ENCODE data around the gene GPR141. TPM values are rescaled to one million over a fixed set of nuclear protein-coding genes. Genes with fewer than 3 reads are reported as not detected.

The GPR141 gene
- polyA plus RNA-seq, 1 of the 3 experiments (the other 2 are of a cell fraction), result not detected

DNA sequence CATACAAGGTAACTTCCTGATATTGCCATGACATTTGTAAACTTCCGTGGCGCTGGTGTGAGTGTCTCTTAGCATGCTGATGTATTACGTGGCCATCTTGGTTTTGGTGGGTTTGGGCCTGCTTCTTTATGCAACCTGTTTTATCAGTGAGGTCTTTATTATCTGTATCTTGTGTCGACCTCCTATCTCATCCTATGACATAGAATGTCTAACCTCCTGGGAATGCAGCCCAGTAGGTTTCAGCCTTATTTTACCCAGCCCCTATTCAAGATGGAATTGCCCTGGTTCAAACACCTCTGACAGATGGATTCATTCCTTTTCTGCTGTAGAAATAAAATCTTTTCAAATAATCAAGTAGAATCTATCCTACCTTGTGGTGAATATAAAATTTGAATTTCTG is 23.0 kb upstream of the GPR141 start:
- no peaks in the 10 kb centered on the region for H3K9me3 ChIP-seq
- POLR2A ChIA-PET, result no interaction called here
- no peak overlapping the region for H3K9ac ChIP-seq
- H3K9me2 ChIP-seq, result no peaks in the 10 kb centered on the region
- no peak for TF ChIP-seq YY1 (IDR thresholded peaks at IDR 0.05; ENCODE audit: low read depth)
- H3K36me3 ChIP-seq (replicated peaks in 1 of 2; ENCODE audit: control insufficient read depth in 1 of 2, insufficient read depth in 2 of 2, low read length in 1 of 2), result no peaks in the 10 kb centered on the region
- no peak overlapping the region for H3K4me2 ChIP-seq
- 30% methylated on average over 4 of the region's 4 CpGs for WGBS (ENCODE audit: low lambda C conversion rate)
- no peaks in the 10 kb centered on the region for H3K27me3 ChIP-seq (ENCODE audit: insufficient read depth)
- H2AFZ ChIP-seq (ENCODE audit: low read depth), result no peak overlapping the region
- H3K27ac ChIP-seq (ENCODE audit: low read depth in 2 of 2, low read length in 1 of 2), result no peak overlapping the region
- no peaks in the 10 kb centered on the region for H4K20me1 ChIP-seq (ENCODE audit: insufficient read depth)
- H3K4me3 ChIP-seq (ENCODE audit: low read depth in 2 of 2, low read length in 1 of 2), result no peak overlapping the region
- no peaks in the 10 kb centered on the region for H3K79me2 ChIP-seq (ENCODE audit: insufficient read depth)
- no peaks in the 10 kb centered on the region for H3F3A ChIP-seq (replicated peaks; ENCODE audit: insufficient read depth)
- DNase-seq, result no peak
- CTCF ChIA-PET, result no interaction called here
- no peaks in the 10 kb centered on the region for H3K4me1 ChIP-seq (ENCODE audit: control insufficient read depth in 1 of 2, insufficient read depth in 2 of 2, low read depth in 1 of 2, low read length in 1 of 2)

- Histone ChIP-seq H3K4me2 (no peak overlapping the region), H3K27me3 (ENCODE audit: insufficient read depth) (no peaks in the 10 kb centered on the region), H3K79me2 (ENCODE audit: insufficient read depth) (no peaks in the 10 kb centered on the region), H3K9me2 (no peaks in the 10 kb centered on the region), H3K27ac (ENCODE audit: low read depth in 2 of 2, low read length in 1 of 2) (no peak overlapping the region), H3K9me3 (no peaks in the 10 kb centered on the region; the same call in 1 of the 2 replicates), H4K20me1 (ENCODE audit: insufficient read depth) (no peaks in the 10 kb centered on the region), H2AFZ (ENCODE audit: low read depth) (no peak overlapping the region), H3K36me3 (replicated peaks in 1 of 2; ENCODE audit: control insufficient read depth in 1 of 2, insufficient read depth in 2 of 2, low read length in 1 of 2) (no peaks in the 10 kb centered on the region), H3K4me1 (ENCODE audit: control insufficient read depth in 1 of 2, insufficient read depth in 2 of 2, low read depth in 1 of 2, low read length in 1 of 2) (no peaks in the 10 kb centered on the region), H3K9ac (no peak overlapping the region), H3F3A (replicated peaks; ENCODE audit: insufficient read depth) (no peaks in the 10 kb centered on the region), H3K4me3 (ENCODE audit: low read depth in 2 of 2, low read length in 1 of 2) (no peak overlapping the region)
- CTCF ChIA-PET, result no interaction called here
- no peak for DNase-seq
- TF ChIP-seq RAD21 (IDR thresholded peaks at IDR 0.05; ENCODE audit: low read length), result no peak
- no peak for TF ChIP-seq ELF1 (IDR thresholded peaks at IDR 0.05)
- TF ChIP-seq, protein P1, sequence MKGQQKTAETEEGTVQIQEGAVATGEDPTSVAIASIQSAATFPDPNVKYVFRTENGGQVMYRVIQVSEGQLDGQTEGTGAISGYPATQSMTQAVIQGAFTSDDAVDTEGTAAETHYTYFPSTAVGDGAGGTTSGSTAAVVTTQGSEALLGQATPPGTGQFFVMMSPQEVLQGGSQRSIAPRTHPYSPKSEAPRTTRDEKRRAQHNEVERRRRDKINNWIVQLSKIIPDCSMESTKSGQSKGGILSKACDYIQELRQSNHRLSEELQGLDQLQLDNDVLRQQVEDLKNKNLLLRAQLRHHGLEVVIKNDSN (IDR thresholded peaks at IDR 0.05; ENCODE audit: borderline replicate concordance, low read depth), result no peak
- no peak for TF ChIP-seq TEAD4 (IDR thresholded peaks at IDR 0.05; ENCODE audit: borderline replicate concordance, insufficient read depth)
- no peak for TF ChIP-seq GATA2 (CRISPR knock-in tag; IDR thresholded peaks at IDR 0.05)
- no peak for TF ChIP-seq TCF12 (IDR thresholded peaks at IDR 0.05)
- TF ChIP-seq GABPA (IDR thresholded peaks at IDR 0.05; ENCODE audit: low read depth), result no peak
- TF ChIP-seq SIN3A (IDR thresholded peaks at IDR 0.05; ENCODE audit: borderline replicate concordance, low read depth, low read length), result no peak
- TF ChIP-seq, protein P2, sequence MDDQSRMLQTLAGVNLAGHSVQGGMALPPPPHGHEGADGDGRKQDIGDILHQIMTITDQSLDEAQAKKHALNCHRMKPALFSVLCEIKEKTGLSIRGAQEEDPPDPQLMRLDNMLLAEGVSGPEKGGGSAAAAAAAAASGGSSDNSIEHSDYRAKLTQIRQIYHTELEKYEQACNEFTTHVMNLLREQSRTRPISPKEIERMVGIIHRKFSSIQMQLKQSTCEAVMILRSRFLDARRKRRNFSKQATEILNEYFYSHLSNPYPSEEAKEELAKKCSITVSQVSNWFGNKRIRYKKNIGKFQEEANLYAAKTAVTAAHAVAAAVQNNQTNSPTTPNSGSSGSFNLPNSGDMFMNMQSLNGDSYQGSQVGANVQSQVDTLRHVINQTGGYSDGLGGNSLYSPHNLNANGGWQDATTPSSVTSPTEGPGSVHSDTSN (IDR thresholded peaks at IDR 0.05), result no peak
- TF ChIP-seq RFX5 (IDR thresholded peaks at IDR 0.05; ENCODE audit: low read length), result no peak
- POLR2A ChIA-PET, result no interaction called here
- WGBS (ENCODE audit: low lambda C conversion rate), result 34% methylated on average over 4 of the region's 4 CpGs
Measured at GRCh38 chr7:37663693-37664092, 19.9 kb upstream of the GPR141 start.

GRCh38 chr7:37665352-37666022 is 18.1 kb upstream of the GPR141 start:
- no peak overlapping the region for H3K9ac ChIP-seq
- no peaks in the 10 kb centered on the region for H3K4me1 ChIP-seq (ENCODE audit: control insufficient read depth in 1 of 2, insufficient read depth in 2 of 2, low read depth in 1 of 2, low read length in 1 of 2)
- no peaks in the 10 kb centered on the region for H3F3A ChIP-seq (replicated peaks; ENCODE audit: insufficient read depth)
- POLR2A ChIA-PET, result no interaction called here
- no peak for DNase-seq
- H3K27me3 ChIP-seq (ENCODE audit: insufficient read depth), result no peaks in the 10 kb centered on the region
- no peaks in the 10 kb centered on the region for H4K20me1 ChIP-seq (ENCODE audit: insufficient read depth)
- H3K79me2 ChIP-seq (ENCODE audit: insufficient read depth), result no peaks in the 10 kb centered on the region
- H3K4me3 ChIP-seq (ENCODE audit: low read depth in 2 of 2, low read length in 1 of 2), result no peak overlapping the region
- no peak overlapping the region for H3K27ac ChIP-seq (ENCODE audit: low read depth in 2 of 2, low read length in 1 of 2)
- CTCF ChIA-PET, result no interaction called here
- no peak overlapping the region for H2AFZ ChIP-seq (ENCODE audit: low read depth)
- no peak overlapping the region for H3K4me2 ChIP-seq
- WGBS (ENCODE audit: low lambda C conversion rate), result 27% methylated on average over 6 of the region's 6 CpGs
- no peaks in the 10 kb centered on the region for H3K9me2 ChIP-seq
- no peaks in the 10 kb centered on the region for H3K36me3 ChIP-seq (replicated peaks in 1 of 2; ENCODE audit: control insufficient read depth in 1 of 2, insufficient read depth in 2 of 2, low read length in 1 of 2)
- H3K9me3 ChIP-seq, result no peaks in the 10 kb centered on the region; the same call in 1 of the 2 replicates
- TF ChIP-seq GABPA (IDR thresholded peaks at IDR 0.05; ENCODE audit: low read depth), result no peak
- no peak for TF ChIP-seq MXI1 (IDR thresholded peaks at IDR 0.05; ENCODE audit: low read depth, low read length)
- TF ChIP-seq, protein P3, sequence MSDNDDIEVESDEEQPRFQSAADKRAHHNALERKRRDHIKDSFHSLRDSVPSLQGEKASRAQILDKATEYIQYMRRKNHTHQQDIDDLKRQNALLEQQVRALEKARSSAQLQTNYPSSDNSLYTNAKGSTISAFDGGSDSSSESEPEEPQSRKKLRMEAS (IDR thresholded peaks at IDR 0.05; ENCODE audit: low read depth), result no peak
- TF ChIP-seq EP300 (IDR thresholded peaks at IDR 0.05; ENCODE audit: borderline replicate concordance in 1 of 2, low read depth in 1 of 2, low read length in 1 of 2), result no peak
- no peak for TF ChIP-seq TCF12 (IDR thresholded peaks at IDR 0.05)
- TF ChIP-seq CHD2 (IDR thresholded peaks at IDR 0.05; ENCODE audit: low read length, partially characterized antibody), result no peak
- TF ChIP-seq, protein P1 (IDR thresholded peaks at IDR 0.05; ENCODE audit: borderline replicate concordance, low read depth), result no peak
- TF ChIP-seq, protein P4, sequence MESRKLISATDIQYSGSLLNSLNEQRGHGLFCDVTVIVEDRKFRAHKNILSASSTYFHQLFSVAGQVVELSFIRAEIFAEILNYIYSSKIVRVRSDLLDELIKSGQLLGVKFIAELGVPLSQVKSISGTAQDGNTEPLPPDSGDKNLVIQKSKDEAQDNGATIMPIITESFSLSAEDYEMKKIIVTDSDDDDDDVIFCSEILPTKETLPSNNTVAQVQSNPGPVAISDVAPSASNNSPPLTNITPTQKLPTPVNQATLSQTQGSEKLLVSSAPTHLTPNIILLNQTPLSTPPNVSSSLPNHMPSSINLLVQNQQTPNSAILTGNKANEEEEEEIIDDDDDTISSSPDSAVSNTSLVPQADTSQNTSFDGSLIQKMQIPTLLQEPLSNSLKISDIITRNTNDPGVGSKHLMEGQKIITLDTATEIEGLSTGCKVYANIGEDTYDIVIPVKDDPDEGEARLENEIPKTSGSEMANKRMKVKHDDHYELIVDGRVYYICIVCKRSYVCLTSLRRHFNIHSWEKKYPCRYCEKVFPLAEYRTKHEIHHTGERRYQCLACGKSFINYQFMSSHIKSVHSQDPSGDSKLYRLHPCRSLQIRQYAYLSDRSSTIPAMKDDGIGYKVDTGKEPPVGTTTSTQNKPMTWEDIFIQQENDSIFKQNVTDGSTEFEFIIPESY (IDR thresholded peaks at IDR 0.05; ENCODE audit: borderline replicate concordance, low read depth), result no peak
- TF ChIP-seq SIN3A (IDR thresholded peaks at IDR 0.05; ENCODE audit: borderline replicate concordance, low read depth, low read length), result no peak
- no peak for TF ChIP-seq JUND (IDR thresholded peaks at IDR 0.05)
- TF ChIP-seq RFX5 (IDR thresholded peaks at IDR 0.05; ENCODE audit: low read length), result no peak
- TF ChIP-seq FOXJ3 (CRISPR knock-in tag; IDR thresholded peaks at IDR 0.05), result no peak
